ENCODE results near the gene HNRNPD. TPM values are rescaled to one million over a fixed set of nuclear protein-coding genes. Genes with fewer than 3 reads are reported as not detected.

Gene HNRNPD
- polyA plus RNA-seq, 3 donors: 97.6 to 174 (median 149) TPM

DNA sequence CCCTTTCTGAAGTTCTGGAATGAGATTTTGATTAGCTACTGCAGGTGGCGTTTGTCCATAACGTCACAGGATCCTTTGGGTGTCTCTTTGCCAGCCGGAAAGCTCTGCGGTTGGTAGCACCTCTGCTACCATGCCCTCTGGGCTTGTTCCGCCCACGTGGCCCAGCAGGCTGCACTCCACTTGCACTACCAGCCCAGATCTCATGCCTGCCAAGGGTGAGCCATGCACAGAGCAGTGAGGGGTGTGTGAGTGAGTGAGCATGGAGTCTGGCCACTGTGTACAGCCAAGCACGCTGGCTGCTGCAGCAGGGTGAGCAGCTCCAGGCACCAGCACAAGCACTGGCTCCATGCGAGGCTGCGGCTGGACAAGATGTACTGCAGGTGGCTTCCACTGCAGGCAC, 6.6 kb upstream of the HNRNPD start:
- Mint-ChIP-seq H3K9me3 (peaks cover 7 to 20% (median 11%) of the 10 kb centered on the region in 7 donors), H3K36me3 (peaks cover 6 to 18% of the 10 kb centered on the region in 2 donors), H3K27me3 (ENCODE audit: low read depth in 3 of 3) (peaks cover 0 to 1% (median 0%) of the 10 kb centered on the region in 3 donors), H3K27ac (peak overlapping the region in 1 of 7 donors; percentile 11), H3K4me3 (no peak overlapping the region), H3K4me1 (peaks cover 14% of the 10 kb centered on the region)
- H3K27ac ChIP-seq (ENCODE audit: low read depth in 1 of 2, low read length in 2 of 2): no peak overlapping the region
- peaks cover 4% of the 10 kb centered on the region for H4K20me1 ChIP-seq (ENCODE audit: insufficient read depth, low read length)
- intact Hi-C loops (cut with micrococcal nuclease): no loop called here
- no peak for DNase-seq
- WGBS (ENCODE audit: insufficient coverage): 97% methylated on average over 6 of the region's 9 CpGs
- TF ChIP-seq, protein P1, sequence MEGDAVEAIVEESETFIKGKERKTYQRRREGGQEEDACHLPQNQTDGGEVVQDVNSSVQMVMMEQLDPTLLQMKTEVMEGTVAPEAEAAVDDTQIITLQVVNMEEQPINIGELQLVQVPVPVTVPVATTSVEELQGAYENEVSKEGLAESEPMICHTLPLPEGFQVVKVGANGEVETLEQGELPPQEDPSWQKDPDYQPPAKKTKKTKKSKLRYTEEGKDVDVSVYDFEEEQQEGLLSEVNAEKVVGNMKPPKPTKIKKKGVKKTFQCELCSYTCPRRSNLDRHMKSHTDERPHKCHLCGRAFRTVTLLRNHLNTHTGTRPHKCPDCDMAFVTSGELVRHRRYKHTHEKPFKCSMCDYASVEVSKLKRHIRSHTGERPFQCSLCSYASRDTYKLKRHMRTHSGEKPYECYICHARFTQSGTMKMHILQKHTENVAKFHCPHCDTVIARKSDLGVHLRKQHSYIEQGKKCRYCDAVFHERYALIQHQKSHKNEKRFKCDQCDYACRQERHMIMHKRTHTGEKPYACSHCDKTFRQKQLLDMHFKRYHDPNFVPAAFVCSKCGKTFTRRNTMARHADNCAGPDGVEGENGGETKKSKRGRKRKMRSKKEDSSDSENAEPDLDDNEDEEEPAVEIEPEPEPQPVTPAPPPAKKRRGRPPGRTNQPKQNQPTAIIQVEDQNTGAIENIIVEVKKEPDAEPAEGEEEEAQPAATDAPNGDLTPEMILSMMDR (IDR thresholded peaks at IDR 0.05): no peak
- no peaks in the 10 kb centered on the region for H3K36me3 ChIP-seq (replicated peaks in 1 of 2; ENCODE audit: control insufficient read depth in 1 of 2, insufficient read depth in 2 of 2, low read length in 2 of 2)
- H3K4me3 ChIP-seq (replicated peaks in 1 of 3; ENCODE audit: low read depth in 2 of 3, low read length in 3 of 3): no peak overlapping the region
- H2AFZ ChIP-seq (ENCODE audit: insufficient read depth, low read depth, low read length, poor library complexity, severe bottlenecking): no peak overlapping the region
- H3K4me2 ChIP-seq (replicated peaks; ENCODE audit: extremely low read depth, low read length, poor library complexity, severe bottlenecking): no peak overlapping the region
- no peaks in the 10 kb centered on the region for H3K27me3 ChIP-seq (ENCODE audit: control insufficient read depth in 2 of 2, insufficient read depth in 2 of 2, low read length in 2 of 2)
- peaks cover 25% of the 10 kb centered on the region for H3K79me2 ChIP-seq (ENCODE audit: insufficient read depth, low read length)
- peaks cover 1 to 9% of the 10 kb centered on the region in 2 donors for H3K4me1 ChIP-seq (ENCODE audit: control insufficient read depth in 1 of 2, insufficient read depth in 2 of 2, low read length in 2 of 2)
- H3K9me3 ChIP-seq (replicated peaks in 1 of 2; ENCODE audit: control insufficient read depth in 1 of 2, insufficient read depth in 1 of 2, low read length in 2 of 2): peaks cover 5 to 13% of the 10 kb centered on the region in 2 donors
- no peak overlapping the region for H3K9ac ChIP-seq (ENCODE audit: insufficient read depth, low read length, poor library complexity, severe bottlenecking)

DNA sequence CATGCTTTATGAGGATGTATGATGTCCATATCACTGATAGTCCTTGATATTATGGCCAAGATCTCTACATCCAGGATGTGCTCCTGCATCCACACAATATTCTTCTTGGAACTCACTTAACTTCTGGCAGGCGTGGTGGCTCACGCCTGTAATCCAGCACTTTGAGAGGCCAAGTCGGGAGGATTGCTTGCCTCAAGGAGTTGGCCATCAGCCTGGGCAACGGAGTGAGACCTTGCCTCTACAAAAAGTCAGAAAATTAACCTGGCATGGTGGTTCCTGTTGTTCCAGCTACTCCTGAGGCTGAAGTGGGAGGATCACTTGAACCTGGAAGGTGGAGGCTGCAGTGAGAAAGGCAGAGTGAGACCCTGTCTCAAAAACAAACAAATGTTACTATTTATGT, 2.3 kb upstream of the HNRNPD start:
- no peak overlapping the region for H3K9ac ChIP-seq (ENCODE audit: insufficient read depth, low read length, poor library complexity, severe bottlenecking)
- H3K4me3 ChIP-seq (replicated peaks in 1 of 3; ENCODE audit: low read depth in 2 of 3, low read length in 3 of 3): no peak overlapping the region
- Mint-ChIP-seq H3K9me3 (peaks cover 4 to 10% (median 7%) of the 10 kb centered on the region in 7 donors), H3K27me3 (ENCODE audit: low read depth in 3 of 3) (peaks cover 0 to 1% (median 0%) of the 10 kb centered on the region in 3 donors), H3K36me3 (peaks cover 6 to 16% of the 10 kb centered on the region in 2 donors), H3K4me1 (peaks cover 32% of the 10 kb centered on the region), H3K4me3 (no peak overlapping the region), H3K27ac (peak overlapping the region in 2 of 7 donors; percentile 12 to 24)
- intact Hi-C loops (cut with micrococcal nuclease): loop anchor here (10.0 kb wide), 2 partner anchors 519 to 971 kb away; partner anchors contain the start of gene SEC31A (in 1 of the 2)
- H3K4me1 ChIP-seq (ENCODE audit: control insufficient read depth in 1 of 2, insufficient read depth in 2 of 2, low read length in 2 of 2): peaks cover 21 to 33% of the 10 kb centered on the region in 2 donors
- H3K4me2 ChIP-seq (replicated peaks; ENCODE audit: extremely low read depth, low read length, poor library complexity, severe bottlenecking): no peak overlapping the region
- H3K9me3 ChIP-seq (replicated peaks in 1 of 2; ENCODE audit: control insufficient read depth in 1 of 2, insufficient read depth in 1 of 2, low read length in 2 of 2): peaks cover 4 to 9% of the 10 kb centered on the region in 2 donors
- H3K79me2 ChIP-seq (ENCODE audit: insufficient read depth, low read length): peaks cover 62% of the 10 kb centered on the region
- H4K20me1 ChIP-seq (ENCODE audit: insufficient read depth, low read length): peaks cover 24% of the 10 kb centered on the region
- no peaks in the 10 kb centered on the region for H3K27me3 ChIP-seq (ENCODE audit: control insufficient read depth in 2 of 2, insufficient read depth in 2 of 2, low read length in 2 of 2)
- no peak for DNase-seq
- TF ChIP-seq, protein P1 (IDR thresholded peaks at IDR 0.05): no peak
- 95% methylated on average over 4 of the region's 4 CpGs for WGBS (ENCODE audit: insufficient coverage)
- no peak overlapping the region for H3K27ac ChIP-seq (ENCODE audit: low read depth in 1 of 2, low read length in 2 of 2)
- no peak overlapping the region for H2AFZ ChIP-seq (ENCODE audit: insufficient read depth, low read depth, low read length, poor library complexity, severe bottlenecking)
- H3K36me3 ChIP-seq (replicated peaks in 1 of 2; ENCODE audit: control insufficient read depth in 1 of 2, insufficient read depth in 2 of 2, low read length in 2 of 2): no peaks in the 10 kb centered on the region

Data from CD14-positive monocyte (primary cell).